DND-41 (cell line): ENCODE results near the gene TMEM44.

ENCODE experiments used
- EZH2 ChIP-seq: IDR thresholded peaks from 3 replicates; pipeline ENCODE4 v1.6.1; 2012; ENCODE audit warnings: borderline replicate concordance, low read depth, mild to moderate bottlenecking, moderate library complexity, low read length, inconsistent platforms; ENCODE audit not compliant: severe bottlenecking
- TF ChIP-seq, protein P1 (sequence below): IDR thresholded peaks from 2 replicates; pipeline ENCODE4 v1.5.1; 2012; ENCODE audit warnings: borderline replicate concordance, low read length, moderate library complexity, mild to moderate bottlenecking; ENCODE audit not compliant: poor library complexity, severe bottlenecking; ENCODE audit errors: extremely low read depth

DNA sequence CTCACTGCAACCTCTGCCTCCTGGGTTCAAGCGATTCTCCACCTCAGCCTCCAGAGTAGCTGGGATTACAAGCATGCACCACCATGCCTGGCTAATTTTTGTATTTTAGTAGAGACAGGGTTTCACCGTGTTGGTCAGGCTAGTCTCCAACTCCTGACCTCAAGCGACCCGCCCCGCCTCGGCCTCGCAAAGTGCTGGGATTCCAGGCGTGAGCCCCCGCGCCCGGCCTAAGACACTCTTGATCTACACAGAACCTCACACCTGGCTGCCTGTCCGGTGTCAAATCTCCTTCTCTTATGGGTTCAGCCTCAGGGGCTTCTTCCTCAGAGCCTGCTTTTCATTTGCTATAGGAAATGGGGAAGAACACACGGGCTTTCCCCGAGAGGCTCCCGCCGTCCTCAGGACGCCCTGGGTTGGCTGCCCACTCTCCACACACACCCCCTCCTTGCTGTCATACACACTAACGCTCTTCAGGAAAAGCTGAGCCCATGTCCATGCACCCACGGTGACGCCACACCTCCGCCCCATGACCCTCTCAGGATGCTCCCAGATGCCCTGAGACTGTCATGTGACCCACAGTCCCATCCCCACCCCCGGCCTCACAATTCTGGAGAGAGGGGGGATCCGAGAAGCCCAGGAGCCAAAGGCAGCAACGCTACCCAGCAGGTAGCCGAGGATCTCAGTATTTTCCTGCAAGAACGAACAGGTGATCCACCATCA is 10.4 kb downstream of the TMEM44 start:
- TF ChIP-seq, protein P1, sequence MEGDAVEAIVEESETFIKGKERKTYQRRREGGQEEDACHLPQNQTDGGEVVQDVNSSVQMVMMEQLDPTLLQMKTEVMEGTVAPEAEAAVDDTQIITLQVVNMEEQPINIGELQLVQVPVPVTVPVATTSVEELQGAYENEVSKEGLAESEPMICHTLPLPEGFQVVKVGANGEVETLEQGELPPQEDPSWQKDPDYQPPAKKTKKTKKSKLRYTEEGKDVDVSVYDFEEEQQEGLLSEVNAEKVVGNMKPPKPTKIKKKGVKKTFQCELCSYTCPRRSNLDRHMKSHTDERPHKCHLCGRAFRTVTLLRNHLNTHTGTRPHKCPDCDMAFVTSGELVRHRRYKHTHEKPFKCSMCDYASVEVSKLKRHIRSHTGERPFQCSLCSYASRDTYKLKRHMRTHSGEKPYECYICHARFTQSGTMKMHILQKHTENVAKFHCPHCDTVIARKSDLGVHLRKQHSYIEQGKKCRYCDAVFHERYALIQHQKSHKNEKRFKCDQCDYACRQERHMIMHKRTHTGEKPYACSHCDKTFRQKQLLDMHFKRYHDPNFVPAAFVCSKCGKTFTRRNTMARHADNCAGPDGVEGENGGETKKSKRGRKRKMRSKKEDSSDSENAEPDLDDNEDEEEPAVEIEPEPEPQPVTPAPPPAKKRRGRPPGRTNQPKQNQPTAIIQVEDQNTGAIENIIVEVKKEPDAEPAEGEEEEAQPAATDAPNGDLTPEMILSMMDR = no peak
- TF ChIP-seq EZH2 = no peak
